Thoracic aorta (tissue), 2 donors: Measurements from ENCODE around the gene EIF2A. TPM values are rescaled to one million over a fixed set of nuclear protein-coding genes. Genes with fewer than 3 reads are reported as not detected.

Experiments used
- ATAC-seq: fragments of 150-250 bp; one replicate; pipeline ENCODE4 v1.8.0; 2017; ENCODE audit warnings: low read depth; ENCODE audit not compliant: insufficient number of reproducible peaks, low FRiP score
- DNase-seq: peaks from one replicate; pipeline ENCODE4 v3.0.0-alpha.2; 2020; ENCODE audit warnings: low spot score
- H3K27ac ChIP-seq, 2 donors: fragments of 200-600 bp; sonication (generic); 1 replicate in 1 of 2; 2 replicates in 1 of 2; pipeline ENCODE4 v1.5.1; 2016; ENCODE audit warnings: mild to moderate bottlenecking in 2 of 2, moderate library complexity in 2 of 2
- H3K27me3 ChIP-seq: fragments of 200-600 bp; sonication (generic); replicated peaks from 2 replicates; pipeline ENCODE4 v1.6.0; 2016; ENCODE audit warnings: mild to moderate bottlenecking; ENCODE audit not compliant: insufficient read depth
- H3K36me3 ChIP-seq: fragments of 200-600 bp; sonication (generic); one replicate; pipeline ENCODE4 v1.5.1; 2016
- H3K4me1 ChIP-seq, 2 donors: fragments of 200-600 bp; sonication (generic); 1 replicate in 1 of 2; 2 replicates in 1 of 2; pipeline versions ENCODE4 v1.5.1 to v1.6.0; 2016; ENCODE audit warnings: low read depth in 2 of 2, mild to moderate bottlenecking in 1 of 2; ENCODE audit not compliant: control insufficient read depth in 1 of 2
- H3K4me3 ChIP-seq: fragments of 200-600 bp; sonication (generic); 2 replicates; pipeline ENCODE4 v1.5.1; 2016; ENCODE audit warnings: mild to moderate bottlenecking
- H3K9me3 ChIP-seq: fragments of 200-600 bp; sonication (generic); 2 replicates; pipeline ENCODE4 v1.5.1; 2016
- CTCF ChIP-seq: fragments of 200-600 bp; sonication (generic); IDR thresholded peaks from one replicate; pipeline ENCODE4 v1.5.1; 2019; ENCODE audit warnings: antibody characterized with exemption
- total RNA-seq, 2 donors: library from RNA; depleted of rRNA; stranded (reverse); fragments of >200 nt; gene quantifications; one replicate each; pipeline versions ENCODE4 v1.1.0 to v1.2.3, GENCODE V29; 2016

Gene EIF2A
- total RNA-seq, 2 donors from 2014 or later: 124 to 173 TPM

GRCh38 chr3:150508401-150508800, 38.2 kb upstream of the EIF2A start:
- Histone ChIP-seq H3K4me3 (no peak overlapping the region), H3K9me3 (no peaks in the 10 kb centered on the region), H3K27me3 (no peaks in the 10 kb centered on the region), H3K36me3 (no peaks in the 10 kb centered on the region), H3K4me1 (no peaks in the 10 kb centered on the region), H3K27ac (no peak overlapping the region)
- no peak for TF ChIP-seq CTCF
- no peak for DNase-seq
- ATAC-seq: no peak

- no peak for TF ChIP-seq CTCF
- Histone ChIP-seq H3K4me1 (no peaks in the 10 kb centered on the region), H3K4me3 (no peak overlapping the region), H3K27ac (no peak overlapping the region), H3K27me3 (no peaks in the 10 kb centered on the region), H3K36me3 (no peaks in the 10 kb centered on the region), H3K9me3 (no peaks in the 10 kb centered on the region)
- DNase-seq (no peak), ATAC-seq (no peak)
Measured at GRCh38 chr3:150509780-150510179, 36.8 kb upstream of the EIF2A start.

- no peaks in the 10 kb centered on the region for H3K27me3 ChIP-seq
- no peak overlapping the region for H3K27ac ChIP-seq
- H3K9me3 ChIP-seq: no peaks in the 10 kb centered on the region
- DNase-seq: no peak
- no peak for ATAC-seq
- TF ChIP-seq CTCF: no peak
- no peak overlapping the region for H3K4me3 ChIP-seq
- no peaks in the 10 kb centered on the region for H3K4me1 ChIP-seq
- H3K36me3 ChIP-seq: no peaks in the 10 kb centered on the region
Measured at GRCh38 chr3:150511122-150511821, 35.3 kb upstream of the EIF2A start.

- no peak for DNase-seq
- H3K27ac ChIP-seq: no peak overlapping the region
- H3K36me3 ChIP-seq: no peaks in the 10 kb centered on the region
- H3K4me3 ChIP-seq: no peak overlapping the region
- H3K9me3 ChIP-seq: no peaks in the 10 kb centered on the region
- no peaks in the 10 kb centered on the region for H3K27me3 ChIP-seq
- no peaks in the 10 kb centered on the region for H3K4me1 ChIP-seq
- no peak for ATAC-seq
- TF ChIP-seq CTCF: no peak
Measured at GRCh38 chr3:150515210-150515609, 31.4 kb upstream of the EIF2A start.

GRCh38 chr3:150519026-150519425, 27.6 kb upstream of the EIF2A start:
- no peaks in the 10 kb centered on the region for H3K9me3 ChIP-seq
- no peak for DNase-seq
- no peak overlapping the region for H3K4me3 ChIP-seq
- no peak overlapping the region for H3K27ac ChIP-seq
- no peaks in the 10 kb centered on the region for H3K4me1 ChIP-seq
- no peak for TF ChIP-seq CTCF
- H3K36me3 ChIP-seq: no peaks in the 10 kb centered on the region
- ATAC-seq: no peak
- H3K27me3 ChIP-seq: no peaks in the 10 kb centered on the region
